HG03442 (cell line): ENCODE results near the gene SURF4.
A peak's percentile ranks its signal among the peaks of the same experiment; 100 is the strongest.
"Not testable (repeated sequence)": the region's sequence is repeated elsewhere in the genome, so short reads cannot be mapped to it uniquely, and the experiment has no call there.

Experiments used
- ATAC-seq: cut with Tn5 transposase; IDR thresholded peaks from one replicate; pipeline ENCODE4 v1.9.1; 2021; ENCODE audit warnings: mild to moderate bottlenecking, moderate library complexity; ENCODE audit not compliant: unreplicated experiment

Gene SURF4

GRCh38 chr9:133335924-133336811 lies 39.7 kb downstream of the SURF4 start, which contains the start of gene SURF6:
Gene SURF6 (minus strand): TSS chr9:133336188. CDS start chr9:133336132, 56 bp downstream.
- peak; percentile 84 for ATAC-seq

GRCh38 chr9:133334888-133335287 lies 41.0 kb downstream of the SURF4 start:
- ATAC-seq: not testable (repeated sequence)

DNA sequence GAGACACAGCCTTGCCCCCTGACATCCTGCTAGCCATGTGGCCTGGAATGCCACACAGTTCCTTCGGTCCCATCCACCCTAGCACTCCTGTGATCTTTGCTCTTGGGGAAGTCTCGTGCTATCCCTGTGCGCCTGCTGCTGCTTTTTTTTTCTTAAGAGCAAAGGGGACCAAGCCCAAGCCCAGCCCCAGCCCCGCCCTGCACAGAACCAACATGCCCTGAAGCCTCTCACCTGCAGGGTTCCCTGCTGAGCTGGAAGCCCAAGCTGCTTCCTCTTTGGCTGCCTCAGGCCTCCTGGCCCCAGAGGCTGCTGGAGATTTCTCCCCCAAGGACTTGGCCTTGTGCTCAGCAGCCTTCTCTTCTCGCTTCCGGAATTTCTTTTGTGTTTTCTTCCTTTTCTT lies 41.7 kb downstream of the SURF4 start:
- ATAC-seq: no peak

- ATAC-seq: no peak
Measured at GRCh38 chr9:133333566-133333965, 42.3 kb downstream of the SURF4 start.

DNA sequence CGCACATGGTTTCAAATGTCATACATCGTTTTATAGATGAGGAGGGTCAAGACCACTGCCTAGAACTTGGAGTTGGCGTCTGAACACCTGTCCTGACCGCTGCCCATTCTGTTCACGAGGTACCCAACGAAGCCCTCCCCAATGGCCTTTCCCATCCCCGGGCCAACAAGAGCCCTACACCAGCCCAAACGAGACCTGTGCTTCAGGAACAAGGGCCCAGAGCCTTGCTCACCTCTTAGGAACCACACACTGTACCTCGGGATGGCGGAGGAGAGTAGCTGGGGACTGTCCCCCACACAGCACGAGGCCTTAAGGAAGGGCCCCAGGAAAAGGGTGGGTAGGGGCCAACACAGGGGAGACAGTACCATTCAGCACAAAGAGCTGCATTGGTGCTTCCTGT lies 42.8 kb downstream of the SURF4 start:
- ATAC-seq: no peak

DNA sequence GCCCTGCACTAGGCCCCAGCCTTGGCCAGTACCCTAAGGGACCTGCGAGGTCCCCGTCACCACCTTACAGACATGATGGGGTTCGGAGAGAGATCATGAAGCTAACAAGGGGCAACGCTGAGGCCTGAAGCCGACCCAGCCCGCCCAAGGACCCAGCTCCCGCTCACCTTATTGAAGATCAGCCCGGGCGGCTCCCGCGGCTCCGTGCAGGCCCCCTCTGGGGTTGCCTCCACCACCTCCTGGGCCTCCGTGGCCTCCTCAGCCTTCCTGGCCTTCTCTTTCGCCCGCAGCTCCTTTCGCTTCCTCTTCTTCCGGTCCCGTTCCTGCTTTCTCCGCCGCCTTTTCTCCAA lies 43.5 kb downstream of the SURF4 start:
- no peak for ATAC-seq

GRCh38 chr9:133331641-133332380 lies 44.0 kb downstream of the SURF4 start:
- ATAC-seq: no peak

DNA sequence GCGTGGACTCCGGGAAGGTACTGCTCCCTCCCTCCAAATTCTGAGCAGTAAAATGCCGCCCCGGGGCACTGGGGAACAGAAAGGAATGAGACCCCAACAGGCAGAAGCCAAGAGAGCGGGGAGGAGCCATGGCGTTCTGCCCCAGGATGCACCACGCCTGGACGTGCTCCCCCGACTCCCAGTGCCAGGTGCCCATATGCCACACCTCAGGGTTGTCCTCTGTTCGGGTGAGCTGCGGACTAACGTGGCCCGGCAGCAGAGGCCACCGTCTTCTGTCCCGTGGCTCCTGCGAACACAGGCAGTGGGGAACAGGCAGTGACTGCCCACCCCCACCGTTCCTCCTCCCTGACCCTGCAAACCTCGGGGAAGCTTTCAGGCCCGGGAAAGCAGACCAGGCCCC lies 44.6 kb downstream of the SURF4 start:
- no peak for ATAC-seq

DNA sequence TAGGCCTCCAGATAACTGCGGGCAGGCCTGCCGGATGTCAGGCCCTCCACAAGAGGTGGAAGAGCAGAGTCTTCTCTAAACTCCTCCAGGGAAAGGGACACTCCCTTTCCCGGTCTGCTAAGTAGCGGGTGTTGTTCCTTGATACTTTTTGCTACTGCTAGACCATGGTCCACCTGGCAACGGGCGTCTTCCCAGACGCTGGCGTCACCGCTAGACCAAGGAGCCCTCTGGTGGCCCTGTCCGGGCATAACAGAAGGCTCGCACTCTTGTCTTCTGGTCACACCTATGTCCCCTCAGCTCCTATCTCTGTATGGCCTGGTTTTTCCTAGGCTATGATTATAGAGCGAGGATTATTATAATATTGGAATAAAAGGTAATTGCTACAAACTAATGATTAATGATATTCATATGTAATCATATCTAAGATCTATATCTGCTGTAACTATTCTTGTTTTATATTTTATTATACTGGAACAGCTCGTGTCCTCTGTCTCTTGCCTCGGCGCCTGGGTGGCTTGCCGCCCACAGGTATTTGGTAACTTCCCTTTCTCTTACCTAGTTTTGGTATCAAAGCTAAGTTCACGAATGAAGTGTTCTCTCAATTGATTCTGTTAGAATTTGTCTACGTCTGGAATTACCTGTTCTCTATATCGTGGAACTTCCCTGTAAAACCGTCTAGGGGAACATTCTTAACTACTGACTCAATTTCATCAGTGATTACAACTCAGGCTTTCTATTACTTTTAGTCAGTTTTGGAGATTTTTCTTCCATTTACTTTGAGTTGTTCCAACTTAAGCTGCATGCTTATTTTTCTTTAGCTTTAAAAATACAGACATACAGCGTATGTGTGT lies 46.3 kb downstream of the SURF4 start:
- not testable (repeated sequence) for ATAC-seq

- no peak for ATAC-seq
Measured at GRCh38 chr9:133327834-133328484, 47.9 kb downstream of the SURF4 start.

GRCh38 chr9:133327021-133327420 lies 48.8 kb downstream of the SURF4 start:
- not testable (repeated sequence) for ATAC-seq

DNA sequence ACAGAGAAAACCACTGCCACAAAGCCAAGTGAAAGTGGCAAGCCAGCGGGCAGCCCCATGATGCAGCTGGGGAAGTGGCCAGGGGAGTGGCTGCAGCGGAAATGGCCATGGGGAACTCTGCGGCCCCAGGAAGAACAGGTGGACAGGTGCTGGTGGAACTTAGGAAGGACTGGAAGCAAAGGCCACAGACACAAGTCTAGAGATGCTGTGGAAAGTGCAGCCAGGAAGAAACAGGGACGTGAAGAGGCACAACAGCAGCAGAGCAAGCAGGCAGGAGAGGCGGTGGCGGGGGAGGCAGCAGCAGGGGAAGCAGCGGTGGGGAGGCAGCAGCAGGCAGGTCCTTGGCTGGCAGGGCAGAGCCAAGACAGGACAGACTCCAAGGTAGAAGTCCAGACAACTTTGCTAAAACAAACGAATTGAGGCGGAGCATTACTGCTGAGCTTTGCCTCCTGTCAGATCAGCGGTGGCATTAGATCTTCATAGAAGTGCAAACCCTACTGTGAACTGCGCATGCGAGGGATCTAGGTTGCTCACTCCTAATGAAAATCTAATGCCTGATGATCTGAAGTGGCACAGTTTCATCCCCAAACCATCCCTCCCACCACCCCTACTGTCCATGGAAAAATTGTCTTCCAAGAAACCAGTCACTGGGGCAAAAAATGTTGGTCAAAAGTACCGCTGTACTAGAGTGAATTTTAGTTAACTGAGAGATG lies 51.7 kb downstream of the SURF4 start:
- no peak for ATAC-seq

- no peak for ATAC-seq
Measured at GRCh38 chr9:133323211-133323610, 52.6 kb downstream of the SURF4 start.

- no peak for ATAC-seq
Measured at GRCh38 chr9:133322701-133323100, 53.2 kb downstream of the SURF4 start.

- no peak for ATAC-seq
Measured at GRCh38 chr9:133321411-133321935, 54.4 kb downstream of the SURF4 start.

DNA sequence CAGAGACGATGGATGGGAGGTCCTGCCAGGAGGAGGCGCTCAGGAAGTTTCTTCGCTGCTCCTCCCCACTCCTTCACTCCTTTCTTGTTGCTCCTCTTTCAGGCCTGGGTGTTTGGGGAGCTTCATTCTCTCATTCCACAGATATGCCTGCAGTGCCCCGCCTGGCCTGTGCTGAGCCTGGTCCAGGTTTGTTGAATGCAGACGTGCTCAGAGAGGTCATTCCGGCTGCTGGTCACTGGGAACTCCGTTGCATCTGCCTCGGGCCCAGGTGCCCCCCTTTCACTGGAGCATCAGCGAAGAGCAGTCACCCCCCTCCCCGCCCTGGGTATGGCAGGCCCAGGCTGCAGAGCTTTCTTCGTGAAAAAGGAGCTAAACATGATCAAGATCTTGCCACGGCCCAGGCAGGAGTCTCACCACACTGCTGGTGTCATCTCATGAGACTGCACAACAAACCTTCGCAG lies 55.4 kb downstream of the SURF4 start:
- ATAC-seq: no peak

DNA sequence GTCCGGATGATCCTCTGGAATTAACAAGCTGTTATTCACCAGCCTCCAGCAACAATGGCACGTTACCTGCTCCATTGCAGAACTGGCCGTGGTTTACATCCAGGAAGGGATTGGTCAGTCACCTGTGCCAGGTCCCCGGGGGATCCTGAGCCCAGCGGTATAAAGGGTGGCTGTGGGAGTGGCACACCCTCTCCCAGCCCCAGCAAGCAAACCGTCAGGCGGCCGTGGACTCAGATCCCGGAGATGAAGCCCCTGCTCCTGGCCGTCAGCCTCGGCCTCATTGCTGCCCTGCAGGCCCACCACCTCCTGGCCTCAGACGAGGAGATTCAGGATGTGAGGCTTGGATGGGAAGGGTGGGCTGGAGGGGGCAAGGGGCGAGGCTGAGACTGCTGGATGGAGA lies 58.3 kb downstream of the SURF4 start:
- not testable (repeated sequence) for ATAC-seq

GRCh38 chr9:133315997-133316396 lies 59.9 kb downstream of the SURF4 start:
- no peak for ATAC-seq
